Sigmoid colon (tissue), 4 donors: Measurements from ENCODE around the gene ANKRD1.

ENCODE experiments used
- CTCF ChIP-seq, 4 experiments: fragments of 450-650 bp in 3 of 4; fragments of 200-600 bp in 1 of 4; IDR thresholded peaks; one replicate each; pipeline ENCODE4 v1.5.1; 2016 to 2019; ENCODE audit warnings: antibody characterized with exemption in 4 of 4, mild to moderate bottlenecking in 3 of 4, moderate library complexity in 2 of 4
- EP300 ChIP-seq, 4 donors: sonication (generic); formaldehyde crosslinking; IDR thresholded peaks; one replicate each; pipeline ENCODE4 v1.6.1; 2017; ENCODE audit warnings: antibody characterized with exemption in 4 of 4

DNA sequence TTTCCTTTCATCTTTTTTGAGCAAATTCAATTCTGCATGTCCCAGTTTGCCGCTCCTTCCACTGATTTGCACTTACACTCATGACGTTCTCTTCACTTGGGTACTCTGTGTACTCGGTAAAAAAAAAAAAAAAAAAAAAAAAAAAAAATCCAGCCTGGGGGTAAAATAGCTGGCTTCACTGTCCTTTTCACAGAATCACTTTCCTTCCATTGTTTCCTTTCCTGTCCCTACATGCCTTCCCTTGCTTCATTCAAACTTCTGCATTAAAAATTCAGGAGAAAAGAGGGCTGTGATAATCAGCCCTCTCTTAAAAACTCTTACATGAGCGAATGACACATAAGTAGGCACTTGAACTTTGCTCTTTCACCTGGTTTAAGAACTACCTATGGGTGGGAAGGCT is 8.7 kb downstream of the ANKRD1 start:
- TF ChIP-seq CTCF (IDR thresholded peaks at IDR 0.05) (no peak), EP300 (IDR thresholded peaks at IDR 0.05) (no peak)
